Mucosa of descending colon (tissue), 3 donors: ENCODE data around the gene CDC37L1. TPM values are rescaled to one million over a fixed set of nuclear protein-coding genes. Genes with fewer than 3 reads are reported as not detected.
A peak's percentile ranks its signal among the peaks of the same experiment; 100 is the strongest.
"Not testable (repeated sequence)": the region's sequence is repeated elsewhere in the genome, so short reads cannot be mapped to it uniquely, and the experiment has no call there.

Source experiments
- ATAC-seq: fragments of 200-7000 bp; cut with Tn5 transposase; one replicate; pipeline ENCODE4 v1.9.1; 2020; ENCODE audit warnings: mild to moderate bottlenecking, moderate library complexity
- DNase-seq, 3 donors: peaks; one replicate each; pipeline ENCODE4 v3.0.0-alpha.2; 2020
- H3K36me3 ChIP-seq: fragments of 200-600 bp; one replicate; pipeline ENCODE4 v1.8.0; 2021; ENCODE audit warnings: low read depth, mild to moderate bottlenecking
- H3K4me1 ChIP-seq: fragments of 200-600 bp; one replicate; pipeline ENCODE4 v1.8.0; 2021; ENCODE audit warnings: low read depth, mild to moderate bottlenecking
- H3K4me3 ChIP-seq: fragments of 200-600 bp; one replicate; pipeline ENCODE4 v1.8.0; 2021; ENCODE audit warnings: mild to moderate bottlenecking
- H3K9me3 ChIP-seq: fragments of 200-600 bp; one replicate; pipeline ENCODE4 v1.8.0; 2021; ENCODE audit warnings: mild to moderate bottlenecking
- intact Hi-C, 2 donors: fragments of 100-400 bp; cut with DNase I in 1 of 2; cut with micrococcal nuclease in 1 of 2; formaldehyde crosslinking; loops; one replicate each; pipeline versions ENCODE4 v1.11.0 to v1.11.1; 2022; cut with DNase I, micrococcal nuclease
- total RNA-seq, 3 donors: library from RNA; stranded (reverse); fragmentation: NEBNext Ultra II Directional in 2 of 3; extraction: Animal tissue kit (Norgen Biotek cat#: 25700) in 2 of 3; gene quantifications; one replicate each; pipeline versions ENCODE4 v1.2.1 to v1.2.4, GENCODE V29; 2021 to 2023
- TF ChIP-seq, protein P1 (sequence below): fragments of 200-600 bp; IDR thresholded peaks from one replicate; pipeline ENCODE4 v1.8.0; 2022; ENCODE audit warnings: antibody characterized with exemption, mild to moderate bottlenecking
- donor health status: DM: no; HTN: no; CAD: no; lungs with moderate emphysema.
- donor health status: DM: no; HTN: no; CAD: no.
- donor health status: DM: no; HTN: yes; CAD: no.

CDC37L1 gene
- total RNA-seq, 3 donors from 2014 or later = 11.1 to 27.1 (median 13.9) TPM

DNA sequence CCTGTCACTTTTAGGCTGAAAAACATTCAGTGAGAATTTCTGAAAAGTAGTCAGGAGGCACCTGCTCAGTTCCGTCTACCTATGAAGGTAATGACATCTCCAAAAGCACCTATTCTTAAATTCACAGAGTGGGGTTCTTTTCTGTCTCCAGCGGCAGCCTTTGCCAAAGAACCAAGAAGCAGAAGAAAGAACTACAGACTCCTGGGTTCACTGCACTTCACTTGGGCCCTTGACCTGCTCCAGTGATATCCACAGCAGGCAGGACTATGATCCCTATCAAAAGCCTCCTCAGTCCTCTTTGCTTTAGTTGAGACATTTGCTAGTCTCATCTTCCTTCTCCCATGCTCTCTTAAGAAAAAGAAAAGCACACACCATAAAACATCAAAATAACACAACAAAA, 37.0 kb upstream of the CDC37L1 start:
- no peak overlapping the region for H3K4me3 ChIP-seq
- DNase-seq (no peak), ATAC-seq (no peak)
- no peaks in the 10 kb centered on the region for H3K4me1 ChIP-seq
- no peaks in the 10 kb centered on the region for H3K9me3 ChIP-seq
- no peaks in the 10 kb centered on the region for H3K36me3 ChIP-seq
- intact Hi-C loops = no loop called here
- TF ChIP-seq, protein P1, sequence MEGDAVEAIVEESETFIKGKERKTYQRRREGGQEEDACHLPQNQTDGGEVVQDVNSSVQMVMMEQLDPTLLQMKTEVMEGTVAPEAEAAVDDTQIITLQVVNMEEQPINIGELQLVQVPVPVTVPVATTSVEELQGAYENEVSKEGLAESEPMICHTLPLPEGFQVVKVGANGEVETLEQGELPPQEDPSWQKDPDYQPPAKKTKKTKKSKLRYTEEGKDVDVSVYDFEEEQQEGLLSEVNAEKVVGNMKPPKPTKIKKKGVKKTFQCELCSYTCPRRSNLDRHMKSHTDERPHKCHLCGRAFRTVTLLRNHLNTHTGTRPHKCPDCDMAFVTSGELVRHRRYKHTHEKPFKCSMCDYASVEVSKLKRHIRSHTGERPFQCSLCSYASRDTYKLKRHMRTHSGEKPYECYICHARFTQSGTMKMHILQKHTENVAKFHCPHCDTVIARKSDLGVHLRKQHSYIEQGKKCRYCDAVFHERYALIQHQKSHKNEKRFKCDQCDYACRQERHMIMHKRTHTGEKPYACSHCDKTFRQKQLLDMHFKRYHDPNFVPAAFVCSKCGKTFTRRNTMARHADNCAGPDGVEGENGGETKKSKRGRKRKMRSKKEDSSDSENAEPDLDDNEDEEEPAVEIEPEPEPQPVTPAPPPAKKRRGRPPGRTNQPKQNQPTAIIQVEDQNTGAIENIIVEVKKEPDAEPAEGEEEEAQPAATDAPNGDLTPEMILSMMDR = no peak

DNA sequence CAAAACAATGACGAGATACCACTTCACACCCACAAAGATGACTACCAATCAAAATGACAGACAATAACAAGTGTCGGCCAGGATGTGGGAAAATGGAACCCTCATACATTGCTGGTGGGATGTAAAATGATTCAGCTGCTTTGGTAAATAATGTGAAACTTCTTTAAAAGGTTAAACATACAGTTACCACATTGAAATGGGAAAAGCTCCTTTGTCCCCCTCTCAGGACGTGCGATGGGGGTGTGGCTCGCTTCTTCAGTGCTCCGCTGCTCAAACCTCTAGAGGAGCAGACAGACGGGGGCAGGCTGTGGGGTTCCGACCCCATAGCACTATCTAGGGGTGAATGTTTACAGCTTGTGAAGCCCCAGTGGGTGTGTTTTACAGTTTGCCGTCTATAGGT, 25.3 kb upstream of the CDC37L1 start:
- H3K4me3 ChIP-seq = no peak overlapping the region
- TF ChIP-seq, protein P1 = no peak
- no peaks in the 10 kb centered on the region for H3K9me3 ChIP-seq
- intact Hi-C loops = no loop called here
- no peaks in the 10 kb centered on the region for H3K36me3 ChIP-seq
- no peak for DNase-seq
- no peak for ATAC-seq
- peaks cover 5% of the 10 kb centered on the region for H3K4me1 ChIP-seq

DNA sequence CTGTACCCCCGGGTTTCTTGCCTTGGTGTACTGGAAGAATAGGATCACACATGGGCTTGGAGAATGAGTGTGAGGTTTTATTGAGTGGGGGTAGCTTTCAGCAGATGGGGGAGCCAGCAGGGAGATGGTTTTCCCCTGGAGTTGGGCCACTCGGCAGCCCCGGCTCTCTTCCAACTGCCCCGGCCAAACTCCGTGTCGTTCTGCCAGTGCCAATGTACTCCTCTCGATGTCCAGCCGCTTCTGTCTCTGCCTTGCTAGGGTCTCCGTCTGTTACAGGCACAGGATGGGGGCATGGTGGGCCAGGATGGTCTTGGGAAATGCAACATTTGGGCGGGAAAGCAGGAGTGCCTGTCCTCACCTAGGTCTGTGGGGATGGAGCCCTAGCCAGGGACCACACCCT, 24.8 kb upstream of the CDC37L1 start:
- H3K9me3 ChIP-seq = no peaks in the 10 kb centered on the region
- H3K36me3 ChIP-seq = no peaks in the 10 kb centered on the region
- no peak overlapping the region for H3K4me3 ChIP-seq
- ATAC-seq = no peak
- TF ChIP-seq, protein P1 = no peak
- intact Hi-C loops = no loop called here
- peaks cover 5% of the 10 kb centered on the region for H3K4me1 ChIP-seq
- no peak for DNase-seq

DNA sequence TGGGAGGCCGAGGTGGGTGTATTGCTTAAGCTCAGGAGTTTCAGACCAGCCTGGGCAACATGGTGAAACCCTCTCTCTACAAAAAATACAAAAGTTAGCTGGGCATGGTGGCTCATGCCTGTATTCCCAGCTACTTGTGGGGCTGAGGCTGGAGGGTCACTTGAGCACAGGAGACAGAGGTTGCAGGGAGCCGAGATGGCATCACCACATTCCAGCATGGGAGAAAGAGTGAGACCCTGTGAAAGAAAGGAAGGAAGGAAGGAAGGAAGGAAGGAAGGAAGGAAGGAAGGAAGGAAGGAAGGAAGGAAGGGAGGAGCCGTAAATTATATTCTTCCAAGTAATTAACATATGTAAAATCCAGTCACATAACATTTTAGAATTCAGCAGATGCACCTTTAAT, 23.2 kb upstream of the CDC37L1 start:
- intact Hi-C loops, H3K4me3 ChIP-seq, DNase-seq, H3K4me1 ChIP-seq, ATAC-seq, H3K36me3 ChIP-seq, H3K9me3 ChIP-seq: not testable (repeated sequence)

DNA sequence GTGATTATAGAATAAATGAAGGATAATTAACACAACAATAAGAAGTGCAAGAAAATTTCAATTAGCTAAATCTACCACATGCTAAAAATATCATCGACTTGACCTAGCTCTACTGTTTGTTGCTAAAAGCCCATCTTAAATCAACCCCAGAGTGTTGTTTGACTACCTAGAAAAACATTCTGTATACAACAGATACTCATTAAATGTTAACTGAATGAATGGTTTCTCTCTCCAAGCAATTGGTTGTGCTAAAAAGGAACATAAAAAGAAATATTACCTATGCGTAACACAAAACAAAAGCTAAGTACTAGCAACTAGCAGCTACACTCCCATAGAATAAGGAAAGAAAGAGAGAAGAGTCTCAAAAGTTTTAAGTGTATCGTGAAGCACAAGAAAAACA, 22.7 kb upstream of the CDC37L1 start:
- intact Hi-C loops = no loop called here
- Histone ChIP-seq H3K4me3 (no peak overlapping the region), H3K4me1 (peaks cover 5% of the 10 kb centered on the region), H3K36me3 (no peaks in the 10 kb centered on the region), H3K9me3 (no peaks in the 10 kb centered on the region)
- TF ChIP-seq, protein P1 = no peak
- ATAC-seq = no peak
- no peak for DNase-seq

DNA sequence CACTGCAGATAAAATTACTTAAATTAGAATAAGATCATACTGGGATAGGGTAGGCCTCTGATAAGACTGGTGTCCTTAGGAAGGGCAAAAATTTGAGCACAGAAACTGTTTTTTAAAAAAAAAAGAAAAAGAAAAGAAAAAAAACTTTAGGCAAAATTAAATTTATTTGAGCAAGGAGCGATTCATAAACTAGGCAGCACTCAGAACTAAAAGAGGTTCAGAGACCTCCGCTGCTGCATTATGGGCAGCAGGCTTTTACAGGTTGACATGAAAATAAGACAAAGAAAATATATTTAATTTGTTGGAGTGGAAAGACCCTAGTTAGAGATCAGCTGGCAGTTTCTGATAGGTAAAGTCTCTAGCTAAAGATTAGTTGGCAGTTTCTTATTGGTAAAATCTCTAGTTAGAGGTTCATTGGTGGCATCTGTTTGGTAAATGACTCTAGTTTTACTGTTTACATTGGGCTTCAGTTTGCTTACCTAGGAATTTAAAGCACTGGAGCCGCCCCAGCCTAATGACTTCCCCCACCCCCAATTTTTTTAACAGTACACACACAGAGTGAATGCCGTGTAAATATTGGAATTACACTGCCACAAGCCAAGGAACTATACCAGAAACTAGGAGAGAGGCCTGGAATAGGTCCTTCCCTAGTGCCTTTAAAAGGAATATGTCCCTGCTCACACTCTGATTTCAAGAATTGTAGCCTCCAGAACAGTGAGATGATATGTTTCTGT, 21.8 kb upstream of the CDC37L1 start:
- no peak for DNase-seq

DNA sequence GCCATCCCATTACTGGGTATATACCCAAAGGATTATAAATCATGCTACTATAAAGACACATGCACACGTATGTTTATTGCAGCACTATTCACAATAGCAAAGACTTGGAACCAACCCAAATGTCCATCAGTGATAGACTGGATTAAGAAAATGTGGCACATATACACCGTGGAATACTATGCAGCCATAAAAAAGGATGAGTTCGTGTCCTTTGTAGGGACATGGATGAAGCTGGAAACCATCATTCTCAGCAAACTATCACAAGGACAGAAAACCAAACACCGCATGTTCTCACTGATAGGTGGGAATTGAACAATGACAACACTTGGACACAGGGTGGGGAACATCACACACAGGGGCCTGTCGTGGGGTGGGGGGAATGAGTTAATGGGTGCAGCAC, 18.7 kb upstream of the CDC37L1 start:
- intact Hi-C loops, DNase-seq: not testable (repeated sequence)

More for the DNA sequence above, 21.8 kb upstream of the CDC37L1 start:
- H3K36me3 ChIP-seq = no peaks in the 10 kb centered on the region
- peaks cover 5% of the 10 kb centered on the region for H3K4me1 ChIP-seq
- no peak overlapping the region for H3K4me3 ChIP-seq
- TF ChIP-seq, protein P1 = no peak
- ATAC-seq = peak; percentile 5
- intact Hi-C loops = no loop called here
- no peaks in the 10 kb centered on the region for H3K9me3 ChIP-seq

More for the DNA sequence above, 18.7 kb upstream of the CDC37L1 start:
- H3K36me3 ChIP-seq, H3K4me3 ChIP-seq, ATAC-seq, H3K9me3 ChIP-seq: not testable (repeated sequence)
- H3K4me1 ChIP-seq = peaks cover 17% of the 10 kb centered on the region
